GM18502 (cell line): ENCODE data around the gene SNX25.
A peak's percentile ranks its signal among the peaks of the same experiment; 100 is the strongest.
"Not testable (repeated sequence)": the region's sequence is repeated elsewhere in the genome, so short reads cannot be mapped to it uniquely, and the experiment has no call there.

ENCODE experiments used
- ATAC-seq: cut with Tn5 transposase; IDR thresholded peaks from one replicate; pipeline ENCODE4 v1.9.1; 2021; ENCODE audit warnings: mild to moderate bottlenecking; ENCODE audit not compliant: unreplicated experiment, poor library complexity

Gene SNX25

GRCh38 chr4:185332575-185333464, 123.4 kb downstream of the SNX25 start:
- ATAC-seq = peak; percentile 78

- no peak for ATAC-seq
These were observed 124.9 kb downstream of the SNX25 start for GRCh38 chr4:185334326-185334725.

- ATAC-seq = no peak
These were observed 126.2 kb downstream of the SNX25 start for GRCh38 chr4:185335579-185335978.

- ATAC-seq = peak; percentile 33
These were observed 130.5 kb downstream of the SNX25 start for GRCh38 chr4:185339941-185340340.

GRCh38 chr4:185341377-185341776, 132.0 kb downstream of the SNX25 start:
- no peak for ATAC-seq

- ATAC-seq = peak; percentile 54
These were observed 132.4 kb downstream of the SNX25 start for GRCh38 chr4:185341841-185342240.

- ATAC-seq = peak; percentile 44
These were observed 134.6 kb downstream of the SNX25 start for GRCh38 chr4:185343726-185344581.

GRCh38 chr4:185344743-185345538, 135.5 kb downstream of the SNX25 start:
- peak; percentile 57 for ATAC-seq

GRCh38 chr4:185346975-185347601, 137.7 kb downstream of the SNX25 start:
- ATAC-seq = no peak

- ATAC-seq = no peak
These were observed 142.3 kb downstream of the SNX25 start for GRCh38 chr4:185351691-185352090.

GRCh38 chr4:185352202-185352601, 142.8 kb downstream of the SNX25 start:
- no peak for ATAC-seq

GRCh38 chr4:185352741-185353140, 143.3 kb downstream of the SNX25 start:
- ATAC-seq = no peak

GRCh38 chr4:185357211-185357610, 147.8 kb downstream of the SNX25 start:
- no peak for ATAC-seq

GRCh38 chr4:185357733-185358440, 148.5 kb downstream of the SNX25 start:
- ATAC-seq = no peak

- no peak for ATAC-seq
These were observed 149.1 kb downstream of the SNX25 start for GRCh38 chr4:185358514-185358913.

- ATAC-seq = no peak
These were observed 149.6 kb downstream of the SNX25 start for GRCh38 chr4:185358959-185359358.

- no peak for ATAC-seq
These were observed 150.5 kb downstream of the SNX25 start for GRCh38 chr4:185359767-185360446.

GRCh38 chr4:185361872-185362271, 152.5 kb downstream of the SNX25 start:
- no peak for ATAC-seq

GRCh38 chr4:185362570-185362969, 153.2 kb downstream of the SNX25 start:
- ATAC-seq = not testable (repeated sequence)
